H1 (cell line): ENCODE measurements around the gene DHCR24. TPM values are rescaled to one million over a fixed set of nuclear protein-coding genes. Genes with fewer than 3 reads are reported as not detected.

Source experiments
- BRCA1 ChIP-seq: IDR thresholded peaks from 2 replicates; pipeline ENCODE4 v1.6.1; 2012; ENCODE audit warnings: low read depth, low read length, improper control_type of control experiment
- EP300 ChIP-seq, 2 experiments: IDR thresholded peaks; 1 replicate in 1 of 2; 2 replicates in 1 of 2; pipeline ENCODE4 v1.6.1; 2011 to 2012; ENCODE audit warnings: low read depth in 2 of 2, low read length in 2 of 2, mild to moderate bottlenecking in 2 of 2, borderline replicate concordance in 1 of 2, inconsistent platforms in 1 of 2, moderate library complexity in 1 of 2
- KDM5A ChIP-seq: fragments of 200-600 bp; IDR thresholded peaks from 2 replicates; pipeline ENCODE4 v1.7.1; 2012; ENCODE audit warnings: mild to moderate bottlenecking, low read length, inconsistent platforms, mixed read lengths
- NRF1 ChIP-seq: IDR thresholded peaks from 2 replicates; pipeline ENCODE4 v1.6.1; 2011; ENCODE audit warnings: mild to moderate bottlenecking, low read depth, low read length, improper control_type of control experiment
- RFX5 ChIP-seq: IDR thresholded peaks from 2 replicates; pipeline ENCODE4 v1.6.1; 2011; ENCODE audit warnings: low read depth, low read length, improper control_type of control experiment, borderline replicate concordance
- SIRT6 ChIP-seq: IDR thresholded peaks from one replicate; pipeline ENCODE4 v1.7.1; 2012; ENCODE audit warnings: low read length, inconsistent platforms
- polyA plus RNA-seq, 7 experiments: library from polyadenylated mRNA; depleted of rRNA in 3 of 7; stranded (reverse) in 5 of 7; unstranded in 2 of 7; fragments of >200 nt in 5 of 7; fragments of 200-250 nt in 2 of 7; gene quantifications; 1 replicate in 5 of 7; 2 replicates in 1 of 7; 4 replicates in 1 of 7; pipeline versions ENCODE4 v1.2.1 to v1.2.3, GENCODE V29; 2011 to 2013; ENCODE audit warnings: missing spikeins in 2 of 7, mixed read lengths in 2 of 7
- total RNA-seq: library from RNA; stranded (reverse); fragmentation: NEBNext Ultra II Directional; extraction: Animal tissue kit (Norgen Biotek cat#: 25700); gene quantifications from 2 replicates; pipeline ENCODE4 v1.2.1, GENCODE V29; 2021

Gene DHCR24
- total and polyA plus RNA-seq, 2 of the 8 experiments (the other 6 are each of a cell fraction or from before 2014, with no cell fraction given): 370 to 419 TPM

- TF ChIP-seq SIRT6: no peak
- TF ChIP-seq BRCA1: no peak
- TF ChIP-seq EP300 (IDR thresholded peaks at IDR 0.05; ENCODE audit: borderline replicate concordance in 1 of 2, low read depth in 2 of 2, low read length in 2 of 2): no peak
- TF ChIP-seq KDM5A: no peak
- no peak for TF ChIP-seq RFX5
- no peak for TF ChIP-seq NRF1
These were observed 25.8 kb downstream of the DHCR24 start (continued) for GRCh38 chr1:54861070-54861761.
